Measurements from ENCODE around the gene FHL2.

Gene FHL2

GRCh38 chr2:105437708-105438103 is 38.9 kb upstream of the FHL2 start:
- no peak for DNase-seq (ENCODE audit: extremely low spot score)
- TF ChIP-seq PKNOX1 (IDR thresholded peaks at IDR 0.05) = no peak
- TF ChIP-seq ARNT (IDR thresholded peaks at IDR 0.05) = no peak
- TF ChIP-seq FOXK2 (IDR thresholded peaks at IDR 0.05) = no peak
- no peak for TF ChIP-seq SP1 (IDR thresholded peaks at IDR 0.05)
- TF ChIP-seq ELF4 (IDR thresholded peaks at IDR 0.05) = no peak
- no peak for TF ChIP-seq FOXM1 (IDR thresholded peaks at IDR 0.05; ENCODE audit: borderline replicate concordance)
- no peak for TF ChIP-seq HDGF (IDR thresholded peaks at IDR 0.05; ENCODE audit: borderline replicate concordance)
- TF ChIP-seq CTBP1 (IDR thresholded peaks at IDR 0.05; ENCODE audit: borderline replicate concordance) = no peak
- ChIA-PET CTCF (interaction anchor here (0.5 to 1.9 kb wide), 3 partner anchors 21 to 545 kb away, joined by 3 to 6 read pairs (median 5); no protein-coding TSS in a partner anchor), POLR2A (no interaction called here)

GRCh38 chr2:105432749-105433148 is 33.9 kb upstream of the FHL2 start:
- TF ChIP-seq ARNT (IDR thresholded peaks at IDR 0.05) = no peak
- no peak for TF ChIP-seq PKNOX1 (IDR thresholded peaks at IDR 0.05)
- no peak for TF ChIP-seq NFRKB (IDR thresholded peaks at IDR 0.05)
- no peak for TF ChIP-seq FOXK2 (IDR thresholded peaks at IDR 0.05)
- no peak for TF ChIP-seq LEF1 (IDR thresholded peaks at IDR 0.05; ENCODE audit: borderline replicate concordance)
- no peak for TF ChIP-seq ZNF384 (IDR thresholded peaks at IDR 0.05)
- no peak for TF ChIP-seq SP1 (IDR thresholded peaks at IDR 0.05)
- no peak for TF ChIP-seq CTBP1 (IDR thresholded peaks at IDR 0.05; ENCODE audit: borderline replicate concordance)
- TF ChIP-seq SUZ12 (IDR thresholded peaks at IDR 0.05) = no peak
- TF ChIP-seq HDGF (IDR thresholded peaks at IDR 0.05; ENCODE audit: borderline replicate concordance) = no peak
- no peak for DNase-seq (ENCODE audit: extremely low spot score)
- ChIA-PET POLR2A (no interaction called here), CTCF (interaction anchor here (0.5 kb wide), 1 partner anchor 35 kb away, joined by 3 read pairs; no protein-coding TSS in a partner anchor)

GRCh38 chr2:105432044-105432399 is 33.2 kb upstream of the FHL2 start:
- CTCF ChIA-PET = interaction anchor here (0.5 kb wide), 1 partner anchor 34 kb away, joined by 3 read pairs; no protein-coding TSS in a partner anchor
- no peak for DNase-seq (ENCODE audit: extremely low spot score)
- TF ChIP-seq SP1 (IDR thresholded peaks at IDR 0.05) (no peak), LEF1 (IDR thresholded peaks at IDR 0.05; ENCODE audit: borderline replicate concordance) (no peak), ELF4 (IDR thresholded peaks at IDR 0.05) (no peak), SUZ12 (IDR thresholded peaks at IDR 0.05) (no peak), PKNOX1 (IDR thresholded peaks at IDR 0.05) (no peak), HDGF (IDR thresholded peaks at IDR 0.05; ENCODE audit: borderline replicate concordance) (no peak)
- POLR2A ChIA-PET = no interaction called here

- CTCF ChIA-PET = no interaction called here
- DNase-seq (ENCODE audit: extremely low spot score) = no peak
- POLR2A ChIA-PET = no interaction called here
- TF ChIP-seq FOXA1 (IDR thresholded peaks at IDR 0.05) = no peak
- no peak for TF ChIP-seq TARDBP (IDR thresholded peaks at IDR 0.05)
- no peak for TF ChIP-seq CTBP1 (IDR thresholded peaks at IDR 0.05; ENCODE audit: borderline replicate concordance)
- no peak for TF ChIP-seq ELF4 (IDR thresholded peaks at IDR 0.05)
- TF ChIP-seq LEF1 (IDR thresholded peaks at IDR 0.05; ENCODE audit: borderline replicate concordance) = no peak
- TF ChIP-seq FOXM1 (IDR thresholded peaks at IDR 0.05; ENCODE audit: borderline replicate concordance) = no peak
Measured at GRCh38 chr2:105431367-105432043, 32.7 kb upstream of the FHL2 start.

GRCh38 chr2:105428387-105429018 is 29.7 kb upstream of the FHL2 start:
- ChIA-PET POLR2A (no interaction called here), CTCF (no interaction called here)
- TF ChIP-seq ELF4 (IDR thresholded peaks at IDR 0.05) (no peak), CTBP1 (IDR thresholded peaks at IDR 0.05; ENCODE audit: borderline replicate concordance) (no peak), SUZ12 (IDR thresholded peaks at IDR 0.05) (no peak), ZNF384 (IDR thresholded peaks at IDR 0.05) (no peak), SP1 (IDR thresholded peaks at IDR 0.05) (no peak), BHLHE40 (IDR thresholded peaks at IDR 0.05; ENCODE audit: borderline replicate concordance) (no peak), TARDBP (IDR thresholded peaks at IDR 0.05) (no peak), FOXK2 (IDR thresholded peaks at IDR 0.05) (no peak), FOXA1 (IDR thresholded peaks at IDR 0.05) (no peak), L3MBTL2 (conservative IDR thresholded peaks at IDR 0.05) (no peak), LEF1 (IDR thresholded peaks at IDR 0.05; ENCODE audit: borderline replicate concordance) (no peak), HDGF (IDR thresholded peaks at IDR 0.05; ENCODE audit: borderline replicate concordance) (no peak), NFRKB (IDR thresholded peaks at IDR 0.05) (no peak)
- DNase-seq (ENCODE audit: extremely low spot score) = no peak

GRCh38 chr2:105427485-105427884 is 28.6 kb upstream of the FHL2 start:
- CTCF ChIA-PET = no interaction called here
- POLR2A ChIA-PET = no interaction called here
- TF ChIP-seq NFRKB (IDR thresholded peaks at IDR 0.05) (no peak), L3MBTL2 (conservative IDR thresholded peaks at IDR 0.05) (no peak), TARDBP (IDR thresholded peaks at IDR 0.05) (no peak), CTBP1 (IDR thresholded peaks at IDR 0.05; ENCODE audit: borderline replicate concordance) (no peak), FOXA1 (IDR thresholded peaks at IDR 0.05) (no peak), SP1 (IDR thresholded peaks at IDR 0.05) (no peak), FOXK2 (IDR thresholded peaks at IDR 0.05) (no peak), PKNOX1 (IDR thresholded peaks at IDR 0.05) (no peak), FOXM1 (IDR thresholded peaks at IDR 0.05; ENCODE audit: borderline replicate concordance) (no peak), HDGF (IDR thresholded peaks at IDR 0.05; ENCODE audit: borderline replicate concordance) (no peak), SUZ12 (IDR thresholded peaks at IDR 0.05) (no peak), BHLHE40 (IDR thresholded peaks at IDR 0.05; ENCODE audit: borderline replicate concordance) (no peak), ELF4 (IDR thresholded peaks at IDR 0.05) (no peak), ARNT (IDR thresholded peaks at IDR 0.05) (no peak), LEF1 (IDR thresholded peaks at IDR 0.05; ENCODE audit: borderline replicate concordance) (no peak)
- DNase-seq (ENCODE audit: extremely low spot score) = no peak
